Activated CD4-positive, CD25-positive, alpha-beta regulatory T cell treated with anti-CD3 and anti-CD28 coated beads, Interleukin-2, amount 50 U/mL, for 72 hours (primary cell): Measurements from ENCODE around the gene BAIAP3.

Experiments
- DNase-seq: peaks from one replicate; pipeline ENCODE4 v3.0.0; 2021

Gene BAIAP3

GRCh38 chr16:1299012-1299867, 34.2 kb upstream of the BAIAP3 start:
- no peak for DNase-seq

- no peak for DNase-seq
Measured at GRCh38 chr16:1299868-1300203, 33.6 kb upstream of the BAIAP3 start.

- peak; percentile 84 for DNase-seq
Measured at GRCh38 chr16:1300664-1301476, 32.6 kb upstream of the BAIAP3 start.

- DNase-seq = no peak
Measured at GRCh38 chr16:1301562-1301961, 31.9 kb upstream of the BAIAP3 start.

- no peak for DNase-seq
Measured at GRCh38 chr16:1305823-1306222, 27.6 kb upstream of the BAIAP3 start.

GRCh38 chr16:1306334-1306733, 27.1 kb upstream of the BAIAP3 start:
- DNase-seq = no peak

GRCh38 chr16:1308036-1308976, 25.1 kb upstream of the BAIAP3 start:
- no peak for DNase-seq

- DNase-seq = peak; percentile 97
Measured at GRCh38 chr16:1308977-1309885, 24.2 kb upstream of the BAIAP3 start, which contains the start of gene UBE2I. Gene UBE2I (plus strand): TSS chr16:1309636. CDS start chr16:1314031, 4,395 bp downstream.

- DNase-seq = peak; percentile 64
Measured at GRCh38 chr16:1309888-1310831, 23.3 kb upstream of the BAIAP3 start.

- DNase-seq = no peak
Measured at GRCh38 chr16:1310832-1311200, 22.6 kb upstream of the BAIAP3 start.

- no peak for DNase-seq
Measured at GRCh38 chr16:1311212-1311737, 22.2 kb upstream of the BAIAP3 start.

GRCh38 chr16:1311738-1312466, 21.5 kb upstream of the BAIAP3 start:
- no peak for DNase-seq

GRCh38 chr16:1312467-1312816, 21.0 kb upstream of the BAIAP3 start:
- DNase-seq = no peak

- DNase-seq = no peak
Measured at GRCh38 chr16:1312903-1313302, 20.5 kb upstream of the BAIAP3 start.

- DNase-seq = no peak
Measured at GRCh38 chr16:1313721-1314369, 19.6 kb upstream of the BAIAP3 start.

GRCh38 chr16:1314399-1315068, 18.9 kb upstream of the BAIAP3 start:
- DNase-seq = no peak

GRCh38 chr16:1315081-1316032, 18.1 kb upstream of the BAIAP3 start:
- DNase-seq = no peak
